Activated B cell treated with CpG ODN at 0.5 μM for 24 hours (primary cell): ENCODE data around the gene HSPA12B. TPM values are rescaled to one million over a fixed set of nuclear protein-coding genes. Genes with fewer than 3 reads are reported as not detected.
"Not testable (repeated sequence)": the region's sequence is repeated elsewhere in the genome, so short reads cannot be mapped to it uniquely, and the experiment has no call there.

ENCODE experiments used
- ATAC-seq: fragments of 200-7000 bp; cut with Tn5 transposase; one replicate; pipeline ENCODE4 v1.10.0; 2021; ENCODE audit warnings: low read depth, mild to moderate bottlenecking, moderate library complexity
- CTCF ChIA-PET: fragments of 350-600 bp; sonication (Branson Sonifier 250); formaldehyde crosslinking; loops from one replicate; lab custom pipeline; 2021; ENCODE audit warnings: antibody characterized with exemption; lab: Charles Lee
- POLR2A ChIA-PET: fragments of 350-600 bp; sonication (Branson Sonifier 250); formaldehyde crosslinking; loops from one replicate; lab custom pipeline; 2021; ENCODE audit warnings: antibody characterized with exemption; lab: Charles Lee
- DNase-seq: peaks from one replicate; pipeline ENCODE4 v3.0.0; 2022
- H3K27ac Mint-ChIP-seq: one replicate; pipeline ENCODE4 v1.8.0; 2020; ENCODE audit warnings: mixed read lengths
- H3K27me3 Mint-ChIP-seq: one replicate; pipeline ENCODE4 v1.8.0; 2021; ENCODE audit warnings: mixed read lengths
- H3K36me3 Mint-ChIP-seq: one replicate; pipeline ENCODE4 v1.8.0; 2021; ENCODE audit warnings: low read depth, mixed read lengths
- H3K4me1 Mint-ChIP-seq: one replicate; pipeline ENCODE4 v1.8.0; 2021; ENCODE audit warnings: mixed read lengths
- H3K4me3 Mint-ChIP-seq: one replicate; pipeline ENCODE4 v1.8.0; 2020; ENCODE audit warnings: mild to moderate bottlenecking, mixed read lengths
- H3K9me3 Mint-ChIP-seq: one replicate; pipeline ENCODE4 v1.8.0; 2020; ENCODE audit warnings: mixed read lengths
- CTCF ChIP-seq: fragments of 200-600 bp; IDR thresholded peaks from one replicate; pipeline ENCODE4 v1.8.0; 2022; ENCODE audit warnings: antibody characterized with exemption, mild to moderate bottlenecking
- intact Hi-C: fragments of 100-400 bp; cut with micrococcal nuclease; formaldehyde crosslinking; loops from one replicate; pipeline ENCODE4 v1.15.1; 2024
- total RNA-seq: library from RNA; stranded (reverse); gene quantifications from 2 replicates; pipeline ENCODE4 v1.2.3, GENCODE V29; 2022

HSPA12B gene
- total RNA-seq, 1 donor from 2014 or later = not detected

DNA sequence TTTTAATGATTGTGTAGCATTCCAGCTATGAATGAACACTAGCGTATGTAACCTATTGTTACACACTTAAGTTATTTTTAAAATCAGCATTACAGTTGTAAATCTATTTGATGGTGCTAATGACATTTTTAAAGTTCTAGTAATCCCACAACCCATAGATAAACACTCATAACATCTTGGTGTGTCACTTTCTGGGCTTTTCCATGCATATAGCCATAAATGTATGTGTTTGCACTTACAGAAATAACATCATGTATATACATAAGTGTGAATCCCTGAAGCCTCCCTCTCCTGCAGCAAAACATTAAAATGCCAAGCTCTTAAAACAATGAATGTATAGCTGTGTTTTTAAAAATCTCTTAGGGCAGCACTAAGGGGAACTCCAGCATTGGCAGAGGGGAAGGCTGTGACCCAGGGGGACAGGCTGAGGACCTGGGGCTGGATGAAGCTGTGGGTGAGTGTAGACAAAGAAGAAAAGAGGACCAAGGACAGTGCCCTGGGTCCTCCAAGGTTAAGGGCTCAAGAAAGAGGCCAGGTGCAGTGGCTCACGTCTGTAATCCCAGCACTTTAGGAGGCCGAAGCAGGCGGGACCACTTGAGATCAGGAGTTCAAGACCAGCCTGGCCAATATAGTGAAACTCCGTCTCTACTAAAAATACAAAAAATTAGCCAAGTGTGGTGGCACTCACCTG lies 55.0 kb downstream of the HSPA12B start:
- peaks cover 24% of the 10 kb centered on the region for H3K4me1 Mint-ChIP-seq

GRCh38 chr20:3788685-3789155 lies 56.2 kb downstream of the HSPA12B start:
- ChIA-PET POLR2A (interaction anchor here (0.7 to 4.9 kb wide), 3 partner anchors 11 to 1403 kb away, joined by 3 to 65 read pairs (median 12); partner anchors contain the start of gene AP5S1), CTCF (interaction anchor here (0.7 to 4.7 kb wide), 5 partner anchors 29 to 296 kb away, joined by 3 to 46 read pairs (median 5); partner anchors contain the start of gene AP5S1)
- Mint-ChIP-seq H3K4me1 (peaks cover 24% of the 10 kb centered on the region), H3K4me3 (peak overlapping the region; percentile 66), H3K9me3 (no peaks in the 10 kb centered on the region), H3K27me3 (no peaks in the 10 kb centered on the region), H3K27ac (no peak overlapping the region), H3K36me3 (peaks cover 7% of the 10 kb centered on the region)
- no peak for TF ChIP-seq CTCF
- intact Hi-C loops = no loop called here
- DNase-seq = no peak
- ATAC-seq = no peak

More for the DNA sequence above, 55.0 kb downstream of the HSPA12B start:
- ATAC-seq (no peak), DNase-seq (no peak)
- Mint-ChIP-seq H3K27me3 (no peaks in the 10 kb centered on the region), H3K9me3 (no peaks in the 10 kb centered on the region), H3K27ac (peak overlapping the region; percentile 50), H3K36me3 (peaks cover 7% of the 10 kb centered on the region), H3K4me3 (peak overlapping the region; percentile 56)
- ChIA-PET POLR2A (interaction anchor here (0.6 to 4.9 kb wide), 10 partner anchors 8 to 1155 kb away, joined by 3 to 65 read pairs (median 8); partner anchors contain the start of genes ADISSP, AP5S1, CDC25B and MAVS), CTCF (interaction anchor here (0.8 to 4.7 kb wide), 7 partner anchors 10 to 298 kb away, joined by 3 to 46 read pairs (median 4); partner anchors contain the start of genes ADISSP and AP5S1)
- TF ChIP-seq CTCF = no peak
- intact Hi-C loops = loop anchor here (2.0 kb wide), 1 partner anchor 59 kb away; the partner anchor contains the start of gene MAVS

- DNase-seq, ATAC-seq, intact Hi-C loops, H3K4me3 Mint-ChIP-seq, H3K36me3 Mint-ChIP-seq, H3K27ac Mint-ChIP-seq, H3K9me3 Mint-ChIP-seq, H3K27me3 Mint-ChIP-seq: not testable (repeated sequence)
- H3K4me1 Mint-ChIP-seq = peaks cover 24% of the 10 kb centered on the region
- CTCF ChIA-PET = interaction anchor here (1.0 to 4.7 kb wide), 3 partner anchors 31 to 296 kb away, joined by 4 to 46 read pairs (median 5); partner anchors contain the start of gene AP5S1
- POLR2A ChIA-PET = interaction anchor here (0.5 to 4.9 kb wide), 3 partner anchors 30 to 1402 kb away, joined by 3 to 65 read pairs (median 8); partner anchors contain the start of gene AP5S1
Observed at GRCh38 chr20:3789201-3789600, 56.7 kb downstream of the HSPA12B start.

DNA sequence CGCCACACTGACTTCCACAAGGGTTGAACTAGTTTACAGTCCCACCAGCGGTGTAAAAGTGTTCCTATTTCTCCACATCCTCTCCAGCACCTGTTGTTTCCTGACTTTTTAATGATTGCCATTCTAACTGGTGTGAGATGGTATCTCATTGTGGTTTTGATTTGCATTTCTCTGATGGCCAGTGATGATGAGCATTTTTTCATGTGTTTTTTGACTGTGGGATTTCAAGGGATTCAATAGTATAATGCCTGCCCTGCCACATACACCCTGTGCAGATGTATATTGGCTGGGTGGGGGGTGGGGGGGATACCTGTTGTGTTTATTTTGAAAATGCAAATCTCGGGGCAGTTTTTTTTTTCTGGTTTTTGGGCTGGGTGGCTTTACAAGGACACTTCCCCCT lies 61.7 kb downstream of the HSPA12B start:
- intact Hi-C loops, H3K9me3 Mint-ChIP-seq, H3K4me3 Mint-ChIP-seq, H3K36me3 Mint-ChIP-seq, H3K27ac Mint-ChIP-seq, ATAC-seq, DNase-seq, H3K27me3 Mint-ChIP-seq: not testable (repeated sequence)
- ChIA-PET CTCF (interaction anchor here (2.0 kb wide), 1 partner anchor 61 kb away, joined by 5 read pairs; no protein-coding TSS in a partner anchor), POLR2A (interaction anchor here (2.3 to 2.6 kb wide), 2 partner anchors 8 to 26 kb away, joined by 14 to 19 read pairs; partner anchors contain the start of genes ADISSP and CENPB)
- H3K4me1 Mint-ChIP-seq = peaks cover 34% of the 10 kb centered on the region

DNA sequence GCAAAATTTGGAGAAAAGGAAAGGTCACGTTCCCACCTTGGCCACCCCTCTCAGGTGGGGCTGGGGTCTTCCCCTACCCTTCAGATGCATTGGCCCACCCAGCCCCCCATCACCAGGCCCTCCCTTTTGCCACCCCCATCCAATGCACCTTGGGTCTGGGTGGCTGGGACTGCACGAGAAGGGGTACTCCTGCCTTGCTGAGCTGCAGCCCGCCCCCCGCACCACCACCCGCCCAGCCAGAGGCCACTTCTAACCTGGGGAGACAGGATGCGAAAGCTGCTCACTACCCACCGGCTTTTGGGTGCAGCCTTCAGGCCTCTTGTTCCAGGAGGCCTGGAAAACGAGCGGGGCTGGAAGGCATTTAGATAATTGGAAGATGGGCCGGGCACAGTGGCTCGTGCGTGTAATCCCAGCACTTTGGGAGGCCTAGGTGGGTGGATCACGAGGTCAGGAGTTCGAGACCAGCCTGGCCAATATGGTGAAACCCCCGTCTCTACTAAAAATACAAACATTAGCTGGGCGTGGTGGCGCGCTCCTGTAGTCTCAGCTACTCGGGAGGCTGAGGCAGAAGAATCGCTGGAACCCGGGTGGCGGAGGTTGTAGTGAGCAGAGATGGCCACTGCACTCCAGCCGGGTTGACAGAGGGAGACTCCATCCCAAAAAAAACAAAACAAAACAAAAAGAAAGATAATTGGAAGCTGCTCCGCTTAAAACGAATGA lies 62.4 kb downstream of the HSPA12B start:
- H3K36me3 Mint-ChIP-seq = peaks cover 8% of the 10 kb centered on the region
- CTCF ChIA-PET = interaction anchor here (2.0 kb wide), 1 partner anchor 60 kb away, joined by 5 read pairs; no protein-coding TSS in a partner anchor
- POLR2A ChIA-PET = interaction anchor here (1.7 to 2.6 kb wide), 5 partner anchors 9 to 27 kb away, joined by 4 to 26 read pairs (median 14); partner anchors contain the start of genes ADISSP, AP5S1 and CENPB
- no peak for ATAC-seq
- no peaks in the 10 kb centered on the region for H3K27me3 Mint-ChIP-seq
- intact Hi-C loops = loop anchor here (1.0 to 5.0 kb wide), 3 partner anchors 9 to 92 kb away; partner anchors contain the start of genes CENPB and PANK2
- peaks cover 41% of the 10 kb centered on the region for H3K4me1 Mint-ChIP-seq
- peak overlapping the region; percentile 92 for H3K4me3 Mint-ChIP-seq
- no peaks in the 10 kb centered on the region for H3K9me3 Mint-ChIP-seq
- no peak for DNase-seq
- no peak for TF ChIP-seq CTCF
- peak overlapping the region; percentile 95 for H3K27ac Mint-ChIP-seq
